ENCODE data around the gene SERPIND1. TPM values are rescaled to one million over a fixed set of nuclear protein-coding genes. Genes with fewer than 3 reads are reported as not detected.

SERPIND1 gene
- total RNA-seq, 1 experiment from 2014 or later = 0.19 TPM

- TF ChIP-seq EZH2 (IDR thresholded peaks at IDR 0.05; ENCODE audit: borderline replicate concordance, low read depth, low read length, poor library complexity, severe bottlenecking) = no peak
- TF ChIP-seq, protein P1, sequence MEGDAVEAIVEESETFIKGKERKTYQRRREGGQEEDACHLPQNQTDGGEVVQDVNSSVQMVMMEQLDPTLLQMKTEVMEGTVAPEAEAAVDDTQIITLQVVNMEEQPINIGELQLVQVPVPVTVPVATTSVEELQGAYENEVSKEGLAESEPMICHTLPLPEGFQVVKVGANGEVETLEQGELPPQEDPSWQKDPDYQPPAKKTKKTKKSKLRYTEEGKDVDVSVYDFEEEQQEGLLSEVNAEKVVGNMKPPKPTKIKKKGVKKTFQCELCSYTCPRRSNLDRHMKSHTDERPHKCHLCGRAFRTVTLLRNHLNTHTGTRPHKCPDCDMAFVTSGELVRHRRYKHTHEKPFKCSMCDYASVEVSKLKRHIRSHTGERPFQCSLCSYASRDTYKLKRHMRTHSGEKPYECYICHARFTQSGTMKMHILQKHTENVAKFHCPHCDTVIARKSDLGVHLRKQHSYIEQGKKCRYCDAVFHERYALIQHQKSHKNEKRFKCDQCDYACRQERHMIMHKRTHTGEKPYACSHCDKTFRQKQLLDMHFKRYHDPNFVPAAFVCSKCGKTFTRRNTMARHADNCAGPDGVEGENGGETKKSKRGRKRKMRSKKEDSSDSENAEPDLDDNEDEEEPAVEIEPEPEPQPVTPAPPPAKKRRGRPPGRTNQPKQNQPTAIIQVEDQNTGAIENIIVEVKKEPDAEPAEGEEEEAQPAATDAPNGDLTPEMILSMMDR (conservative IDR thresholded peaks at IDR 0.05; ENCODE audit: low read depth, low read length) = no peak
- no peak for DNase-seq (ENCODE audit: low spot score)
- Histone ChIP-seq H3K4me1 (ENCODE audit: insufficient read depth, low read length, poor library complexity, severe bottlenecking) (no peaks in the 10 kb centered on the region), H3K4me3 (ENCODE audit: low read depth, low read length, poor library complexity, severe bottlenecking) (no peak overlapping the region), H3K9me3 (ENCODE audit: low read depth, low read length, poor library complexity, severe bottlenecking) (no peaks in the 10 kb centered on the region), H3K36me3 (ENCODE audit: insufficient read depth, low read length, poor library complexity, severe bottlenecking) (peaks cover 4% of the 10 kb centered on the region), H3K27me3 (replicated peaks; ENCODE audit: insufficient read depth, low read depth, low read length, poor library complexity) (no peaks in the 10 kb centered on the region), H3K27ac (ENCODE audit: low read depth, low read length, poor library complexity, severe bottlenecking) (no peak overlapping the region)
- POLR2A ChIA-PET (ENCODE audit: low non-redundant PET) = no interaction called here
- CTCF ChIA-PET = interaction anchor here (1.6 kb wide), 1 partner anchor 12 kb away, joined by 6 read pairs; no protein-coding TSS in a partner anchor
- no TSS peak for BruUV-seq (replicated peaks)
- intact Hi-C loops (cut with micrococcal nuclease; ENCODE audit: unreplicated experiment) = no loop called here
Observed at GRCh38 chr22:20792221-20792965, 18.5 kb downstream of the SERPIND1 start.

DNA sequence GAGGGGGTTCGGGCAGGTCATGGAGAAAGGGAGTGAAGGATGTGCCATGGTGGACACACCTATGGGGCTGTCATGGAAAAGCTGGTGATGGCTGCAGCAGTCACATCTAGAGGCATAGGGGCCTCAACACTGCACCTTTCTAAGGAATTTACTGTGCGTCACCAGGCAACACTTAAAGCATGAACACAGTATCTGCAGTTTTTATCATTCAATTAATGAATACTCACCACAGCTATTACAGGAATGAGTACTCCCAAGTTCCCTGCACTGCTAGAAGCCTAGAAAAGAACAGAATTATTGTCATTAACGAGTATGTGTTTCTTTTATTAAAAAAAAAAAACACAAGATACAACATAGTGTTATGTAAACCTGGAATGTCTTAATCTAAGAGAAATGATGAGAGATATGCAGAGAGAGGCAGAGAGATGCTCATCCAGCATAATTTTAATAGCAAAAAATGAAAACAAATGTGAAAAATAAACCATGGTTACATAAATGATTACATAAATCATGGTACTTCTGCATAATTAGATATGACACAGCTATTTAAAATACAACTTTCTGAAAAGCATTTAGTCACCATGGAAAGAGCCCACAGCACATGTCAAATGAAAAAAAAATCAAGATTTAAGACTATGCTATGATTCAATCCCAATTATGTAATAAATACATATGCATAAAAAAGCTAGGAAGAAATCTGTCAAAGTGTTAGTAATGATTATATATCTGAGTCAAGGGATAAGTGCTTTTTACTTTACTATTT is 19.2 kb downstream of the SERPIND1 start:
- H3K4me1 ChIP-seq (ENCODE audit: insufficient read depth, low read length, poor library complexity, severe bottlenecking) = no peaks in the 10 kb centered on the region
- no TSS peak for BruUV-seq (replicated peaks)
- CTCF ChIA-PET = interaction anchor here (0.6 to 1.6 kb wide), 2 partner anchors 11 to 29 kb away, joined by 4 to 6 read pairs; no protein-coding TSS in a partner anchor
- H3K4me3 ChIP-seq (ENCODE audit: low read depth, low read length, poor library complexity, severe bottlenecking) = no peak overlapping the region
- intact Hi-C loops (cut with micrococcal nuclease; ENCODE audit: unreplicated experiment) = no loop called here
- no peak for DNase-seq (ENCODE audit: low spot score)
- peaks cover 6% of the 10 kb centered on the region for H3K36me3 ChIP-seq (ENCODE audit: insufficient read depth, low read length, poor library complexity, severe bottlenecking)
- H3K9me3 ChIP-seq (ENCODE audit: low read depth, low read length, poor library complexity, severe bottlenecking) = no peaks in the 10 kb centered on the region
- no peak for TF ChIP-seq EZH2 (IDR thresholded peaks at IDR 0.05; ENCODE audit: borderline replicate concordance, low read depth, low read length, poor library complexity, severe bottlenecking)
- TF ChIP-seq, protein P1 (conservative IDR thresholded peaks at IDR 0.05; ENCODE audit: low read depth, low read length) = no peak
- no peak overlapping the region for H3K27ac ChIP-seq (ENCODE audit: low read depth, low read length, poor library complexity, severe bottlenecking)
- POLR2A ChIA-PET (ENCODE audit: low non-redundant PET) = no interaction called here
- H3K27me3 ChIP-seq (replicated peaks; ENCODE audit: insufficient read depth, low read depth, low read length, poor library complexity) = no peaks in the 10 kb centered on the region

DNA sequence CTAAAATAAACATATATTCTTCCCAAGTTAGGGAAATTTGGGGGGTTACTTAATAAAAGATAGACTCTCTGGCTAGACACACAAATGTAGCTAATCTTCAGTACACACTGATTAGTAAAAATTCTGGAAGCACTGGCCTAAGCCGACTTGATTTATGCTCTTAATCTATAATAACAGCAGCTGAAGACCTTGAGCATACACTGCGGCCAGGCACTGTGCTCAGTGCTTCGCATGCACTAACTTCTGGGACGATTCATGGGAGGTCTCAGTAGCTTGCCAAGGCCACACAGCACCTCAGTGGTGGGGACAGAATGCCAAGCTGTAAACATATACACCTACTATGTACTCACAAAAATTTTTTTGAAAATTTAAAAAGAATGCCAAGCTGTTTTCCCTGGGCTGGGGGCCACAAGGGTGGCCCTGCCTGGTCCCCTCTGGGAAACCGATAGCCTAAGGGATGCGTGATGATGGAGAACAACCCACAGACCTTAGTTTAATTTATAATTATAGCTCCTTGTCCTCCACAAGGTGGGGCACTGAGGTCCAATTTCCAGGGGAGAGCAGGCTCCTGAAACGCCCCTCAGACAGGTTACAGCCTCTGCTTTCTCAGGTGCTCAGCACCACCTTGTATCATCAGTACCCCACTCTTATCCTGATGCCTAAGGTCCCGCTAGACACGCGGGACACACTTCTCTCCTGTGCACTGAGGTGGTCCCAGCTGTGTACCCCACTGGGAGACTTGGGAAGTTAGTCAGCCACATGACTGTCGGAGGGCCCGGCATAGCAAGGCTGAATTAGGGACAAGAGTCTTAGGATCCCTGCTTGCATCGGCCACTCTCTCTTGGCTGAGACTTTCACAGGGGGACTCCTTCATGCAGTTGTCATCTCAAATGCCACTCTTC is 20.1 kb downstream of the SERPIND1 start:
- CTCF ChIA-PET = interaction anchor here (1.6 kb wide), 1 partner anchor 10 kb away, joined by 6 read pairs; no protein-coding TSS in a partner anchor
- TF ChIP-seq, protein P1 (conservative IDR thresholded peaks at IDR 0.05; ENCODE audit: low read depth, low read length) = no peak
- TF ChIP-seq EZH2 (IDR thresholded peaks at IDR 0.05; ENCODE audit: borderline replicate concordance, low read depth, low read length, poor library complexity, severe bottlenecking) = no peak
- Histone ChIP-seq H3K9me3 (ENCODE audit: low read depth, low read length, poor library complexity, severe bottlenecking) (no peaks in the 10 kb centered on the region), H3K4me1 (ENCODE audit: insufficient read depth, low read length, poor library complexity, severe bottlenecking) (no peaks in the 10 kb centered on the region), H3K27ac (ENCODE audit: low read depth, low read length, poor library complexity, severe bottlenecking) (no peak overlapping the region), H3K27me3 (replicated peaks; ENCODE audit: insufficient read depth, low read depth, low read length, poor library complexity) (no peaks in the 10 kb centered on the region), H3K36me3 (ENCODE audit: insufficient read depth, low read length, poor library complexity, severe bottlenecking) (peaks cover 14% of the 10 kb centered on the region), H3K4me3 (ENCODE audit: low read depth, low read length, poor library complexity, severe bottlenecking) (no peak overlapping the region)
- POLR2A ChIA-PET (ENCODE audit: low non-redundant PET) = no interaction called here
- BruUV-seq (replicated peaks) = no TSS peak
- intact Hi-C loops (cut with micrococcal nuclease; ENCODE audit: unreplicated experiment) = no loop called here
- DNase-seq (ENCODE audit: low spot score) = no peak
